ENCODE measurements around the gene SEC63.

The SEC63 gene

GRCh38 chr6:107853230-107853629 is 104.8 kb downstream of the SEC63 start:
- DNase-seq, result no peak

DNA sequence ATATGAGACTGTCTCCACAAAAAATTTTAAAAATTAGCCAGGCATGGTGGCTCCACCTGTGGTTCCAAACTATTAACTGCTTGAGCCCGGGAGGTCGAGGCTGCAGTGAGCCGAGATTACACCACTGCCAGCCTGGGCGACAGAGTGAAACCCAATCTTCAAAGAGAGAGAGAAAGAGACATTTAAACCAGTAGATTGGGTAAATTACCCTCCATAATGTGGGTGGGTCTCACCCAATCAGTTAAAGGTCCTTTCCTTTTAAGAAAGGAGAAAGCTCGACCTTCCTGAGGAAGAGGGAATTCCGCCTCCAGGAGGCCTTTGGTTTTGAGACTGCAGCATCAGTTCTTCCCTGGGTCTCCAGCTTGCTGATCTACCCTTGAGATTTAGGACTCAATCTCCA is 108.7 kb downstream of the SEC63 start:
- no peak for DNase-seq

GRCh38 chr6:107847844-107848802 is 109.9 kb downstream of the SEC63 start:
- DNase-seq, result peak; percentile 85

DNA sequence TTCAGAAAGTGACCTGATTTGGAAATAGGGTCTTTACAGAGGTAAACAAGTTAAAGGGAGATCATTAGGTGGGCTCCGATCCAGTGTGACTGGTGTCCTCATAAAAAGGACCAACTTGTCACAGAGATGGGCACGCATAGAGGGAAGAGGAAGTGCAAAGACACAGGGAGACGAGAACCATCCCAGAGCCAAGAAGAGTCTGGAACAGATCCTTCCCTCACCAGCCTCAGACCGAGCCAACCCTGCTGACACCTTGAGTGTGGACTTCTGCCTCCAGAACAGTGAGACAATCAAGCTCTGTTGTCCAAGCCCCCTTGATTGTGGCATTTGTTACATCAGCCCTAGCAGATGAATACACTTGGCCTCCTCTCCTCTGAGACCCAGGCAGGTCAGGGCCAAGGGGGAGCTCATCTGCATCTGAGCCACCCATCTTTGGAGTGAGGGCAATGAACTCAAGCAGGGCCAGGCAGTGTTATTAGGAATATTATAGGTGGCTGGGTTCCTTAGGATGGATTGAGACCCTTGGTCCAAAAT is 111.7 kb downstream of the SEC63 start:
- no peak for DNase-seq

DNA sequence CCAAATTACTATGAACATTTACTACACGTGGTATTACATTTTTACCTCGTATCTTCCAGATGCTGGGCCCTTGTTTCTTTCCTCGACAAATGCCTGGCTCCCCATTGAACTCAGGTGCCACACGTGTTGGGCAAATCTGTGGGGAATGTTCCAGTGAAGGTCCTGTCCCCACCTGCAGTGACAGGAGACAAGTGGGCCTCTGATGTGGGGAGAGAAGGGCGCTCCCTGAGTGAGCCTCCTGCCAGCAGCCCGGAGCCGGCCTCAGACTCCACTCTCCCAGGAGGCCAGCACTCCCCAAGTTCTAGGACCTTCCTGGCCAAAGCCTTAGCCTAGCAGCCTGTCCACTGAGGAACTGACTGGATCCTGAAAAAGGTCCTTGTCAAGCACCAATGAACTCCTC is 112.2 kb downstream of the SEC63 start:
- DNase-seq, result no peak

DNA sequence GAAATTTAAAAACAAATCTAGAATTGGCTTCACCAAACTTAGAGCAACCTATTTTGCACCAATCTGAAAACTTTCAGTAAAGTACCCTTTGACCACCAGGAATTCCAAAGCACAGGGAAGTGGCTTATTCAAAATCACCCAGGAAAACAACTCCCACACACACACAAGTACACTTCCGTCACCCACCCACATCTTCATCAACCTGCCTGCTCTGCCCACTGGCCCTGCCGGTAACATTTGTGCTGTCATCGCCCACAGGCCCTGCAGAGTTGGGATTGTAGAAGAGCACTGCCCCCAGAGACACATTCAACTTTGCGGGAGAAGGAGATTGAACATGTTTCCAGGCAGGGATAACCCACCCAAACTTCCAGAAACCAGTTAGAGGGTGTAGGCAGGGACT is 114.6 kb downstream of the SEC63 start:
- DNase-seq, result peak; percentile 60

- DNase-seq, result no peak
Measured at GRCh38 chr6:107841275-107841670, 116.7 kb downstream of the SEC63 start.

- no peak for DNase-seq
Measured at GRCh38 chr6:107840636-107841274, 117.3 kb downstream of the SEC63 start.

- DNase-seq, result no peak
Measured at GRCh38 chr6:107833136-107833535, 124.9 kb downstream of the SEC63 start.

DNA sequence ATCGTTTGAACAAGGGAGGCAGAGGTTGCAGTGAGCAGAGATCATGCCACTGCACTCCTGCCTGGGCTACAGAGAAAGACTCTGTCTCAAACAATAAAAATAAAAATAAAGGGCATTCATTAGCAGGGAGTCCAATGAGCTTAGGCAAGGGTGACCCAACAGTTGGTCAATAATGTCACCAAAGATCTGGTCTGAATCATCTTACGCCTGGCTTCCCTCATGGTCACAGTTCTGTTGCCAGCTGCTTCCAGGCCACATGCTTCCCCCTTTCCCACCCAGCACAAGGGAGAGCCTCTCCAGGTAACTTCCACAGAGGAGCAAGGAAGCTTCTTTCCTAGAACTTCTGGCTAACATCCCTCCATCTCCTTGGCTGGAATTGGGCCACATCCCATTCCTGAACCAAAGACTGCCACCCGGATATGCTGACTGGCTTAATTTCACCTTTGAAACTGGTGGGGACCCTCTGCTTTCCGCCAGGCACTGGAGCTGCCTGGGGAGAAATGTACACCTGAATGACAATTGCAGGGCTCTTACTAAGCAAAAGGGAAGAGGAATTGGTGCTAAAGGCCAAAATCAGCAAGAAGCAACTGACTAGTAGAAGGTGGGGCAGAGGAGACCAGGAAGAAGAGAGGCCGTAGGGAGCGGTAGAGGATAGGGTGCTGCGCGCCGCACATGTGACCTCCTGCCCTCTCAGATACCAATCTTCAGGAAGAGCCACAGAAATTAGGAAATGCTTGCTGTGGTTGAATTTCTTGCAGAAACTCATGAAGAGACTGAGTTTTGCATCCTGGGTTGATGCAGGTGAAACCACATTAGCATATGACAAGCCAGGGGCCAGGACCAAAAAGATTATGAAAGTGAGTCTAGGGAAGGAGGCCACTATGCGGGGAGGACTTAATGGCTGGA is 125.6 kb downstream of the SEC63 start:
- no peak for DNase-seq

DNA sequence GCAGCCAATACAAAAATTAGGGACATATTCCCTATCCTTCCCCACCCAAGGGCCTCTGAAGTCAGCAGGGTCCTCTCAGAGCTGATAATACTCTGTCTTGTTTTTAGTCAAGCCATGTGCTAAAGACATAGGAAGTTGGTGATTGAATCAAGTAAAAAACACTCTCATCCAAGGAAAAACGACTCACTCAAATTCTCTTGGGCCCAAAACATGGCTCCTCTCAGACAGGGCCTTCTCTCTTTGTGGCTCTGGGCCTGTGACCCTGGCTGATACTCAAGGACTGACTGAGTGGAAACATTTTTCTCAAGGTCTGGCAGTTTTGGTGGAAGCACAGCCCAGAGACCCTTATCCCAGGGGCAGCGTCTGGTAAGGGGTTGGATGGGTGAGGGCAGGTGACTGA is 127.9 kb downstream of the SEC63 start:
- no peak for DNase-seq

DNA sequence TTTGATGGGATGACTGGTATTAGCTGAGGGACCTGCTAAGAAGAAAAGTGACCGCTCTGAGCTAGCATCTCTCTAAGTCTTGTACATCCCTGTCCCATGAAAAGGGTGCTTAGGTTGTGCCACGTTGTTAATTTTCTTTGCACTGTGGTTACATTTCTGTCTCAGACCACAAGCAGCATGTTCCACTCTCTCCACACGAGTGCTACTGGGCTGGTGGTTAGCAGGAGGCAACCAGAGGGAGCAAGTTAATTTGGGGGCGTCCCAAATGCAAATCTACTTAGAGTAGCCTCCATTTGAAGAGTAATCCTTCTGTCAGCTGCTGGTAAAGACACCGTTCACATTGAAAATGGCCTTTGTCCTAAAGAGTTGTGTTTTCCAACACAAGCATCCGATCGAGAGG is 130.5 kb downstream of the SEC63 start:
- DNase-seq, result no peak

DNA sequence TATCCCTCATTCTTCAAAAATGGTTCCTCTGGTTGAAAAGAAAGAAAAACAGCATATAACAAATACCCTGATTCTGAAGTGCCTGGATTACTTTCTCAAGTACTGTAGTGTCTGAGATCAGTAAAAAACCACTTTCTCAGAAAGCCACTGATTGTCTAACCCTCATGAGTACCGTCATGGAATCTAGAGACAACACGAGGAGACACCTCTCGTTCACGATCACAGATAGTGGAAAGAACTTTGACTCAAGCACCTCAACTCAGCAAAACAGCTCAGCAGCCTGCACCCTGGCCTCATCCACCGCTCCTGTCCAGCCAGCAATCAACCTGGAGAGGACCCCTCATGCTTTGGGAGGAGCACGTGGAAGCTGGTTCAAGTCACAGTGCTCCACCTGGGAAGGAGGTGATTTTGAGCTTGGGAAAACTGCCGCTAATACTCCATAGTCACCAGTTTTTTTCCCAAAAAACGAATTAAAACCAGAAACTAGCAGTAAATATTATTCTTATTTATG is 134.9 kb downstream of the SEC63 start:
- peak; percentile 64 for DNase-seq

- DNase-seq, result peak; percentile 78
Measured at GRCh38 chr6:107822176-107823046, 135.6 kb downstream of the SEC63 start.

DNA sequence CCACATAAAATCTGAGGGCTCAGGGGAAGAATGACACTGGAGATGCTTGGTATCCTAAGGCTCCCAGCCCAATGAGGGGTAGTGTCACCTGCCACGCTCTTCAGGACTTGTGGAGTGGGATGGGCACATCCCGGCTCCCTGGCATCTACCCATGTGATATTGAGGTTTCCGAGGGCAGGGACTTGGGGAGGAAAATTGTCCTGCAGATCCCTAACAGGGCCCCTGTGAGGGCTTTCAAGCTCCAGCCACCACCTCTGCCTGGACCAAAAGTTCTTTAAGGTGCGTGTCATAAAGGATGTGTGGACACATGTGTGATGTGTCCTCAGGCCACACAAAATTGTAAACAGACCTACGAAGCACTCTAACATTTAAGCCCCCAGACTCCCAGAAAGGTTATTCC is 136.4 kb downstream of the SEC63 start:
- DNase-seq, result no peak

DNA sequence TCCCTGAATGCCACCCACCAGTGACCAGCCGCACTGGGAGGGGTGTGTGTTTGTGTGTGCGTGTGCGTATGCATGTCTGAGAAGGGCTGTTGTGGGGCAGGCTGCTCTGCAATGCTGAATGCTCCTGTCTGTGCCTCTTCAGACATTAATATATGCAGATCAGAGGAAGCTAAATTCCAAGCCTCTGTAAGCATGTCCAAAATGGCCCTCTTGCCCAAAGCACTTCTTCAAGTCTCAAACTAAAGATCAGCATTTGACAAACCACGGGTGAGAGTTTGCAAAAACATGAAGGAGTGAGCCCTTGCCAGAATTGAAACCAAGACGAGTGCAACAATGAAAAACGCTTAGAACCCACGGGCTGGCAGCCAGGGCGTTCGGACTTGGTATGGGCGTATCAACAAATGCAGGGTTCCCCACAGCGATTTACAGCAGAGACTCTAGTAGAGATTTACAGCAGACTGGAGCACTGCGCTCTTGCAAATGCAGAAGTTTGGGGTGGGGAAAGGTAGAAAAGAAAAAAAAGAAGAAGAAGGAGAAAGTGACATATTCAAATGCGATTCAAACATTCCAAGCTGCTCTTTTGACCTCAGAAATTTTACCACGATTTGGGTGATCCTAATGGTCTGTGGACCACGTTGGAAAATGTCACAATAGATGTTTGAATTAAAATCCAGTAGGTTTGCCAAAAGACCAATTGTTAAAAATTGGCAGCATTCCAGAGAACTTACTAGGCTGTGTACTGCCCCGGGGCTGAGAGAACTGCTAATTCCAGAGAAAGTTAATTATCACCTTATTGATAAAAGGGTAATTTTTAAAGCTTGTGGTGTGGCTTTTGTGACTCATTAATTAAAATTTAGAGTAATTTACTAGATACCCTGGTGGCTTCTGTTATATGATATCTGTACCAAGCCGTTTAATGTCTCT is 137.4 kb downstream of the SEC63 start:
- DNase-seq, result peak; percentile 72

DNA sequence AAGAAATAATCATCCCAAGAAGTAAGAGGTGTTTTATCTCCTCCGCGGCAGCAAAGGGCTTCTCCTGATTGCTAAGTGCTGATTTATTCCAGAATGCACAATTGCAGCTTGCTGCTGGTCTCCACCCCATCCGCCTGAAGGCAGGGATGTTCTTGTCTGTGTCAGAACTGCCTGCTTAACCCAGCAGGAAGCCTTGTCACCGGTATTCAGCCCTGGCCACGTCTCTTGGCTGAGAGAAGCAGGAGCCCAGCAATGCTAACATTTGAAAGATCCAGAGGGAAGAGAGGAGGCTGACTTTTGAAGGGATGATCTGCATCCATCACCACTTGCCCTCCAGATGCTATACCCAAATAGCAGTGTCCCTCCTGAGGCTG is 138.1 kb downstream of the SEC63 start:
- peak; percentile 77 for DNase-seq

DNA sequence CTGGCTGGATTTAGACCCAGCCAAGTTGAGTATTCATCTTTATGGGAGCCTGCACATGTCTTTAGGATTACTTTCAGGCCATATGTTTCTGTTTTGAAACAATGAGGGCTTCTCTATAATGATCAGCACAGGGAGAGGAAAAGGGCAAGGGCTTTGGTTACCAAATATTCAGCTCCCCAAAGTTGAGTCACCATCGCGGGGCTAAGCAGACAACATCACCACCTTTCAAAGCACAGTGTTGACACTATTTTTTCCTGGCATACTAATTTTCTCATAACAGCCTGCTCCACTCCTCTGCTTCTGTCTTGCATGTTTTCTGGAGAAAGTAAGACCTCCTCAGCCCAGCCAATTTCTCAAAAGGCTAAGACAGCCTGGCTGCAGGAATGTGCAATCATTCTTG is 138.8 kb downstream of the SEC63 start:
- peak; percentile 75 for DNase-seq

GRCh38 chr6:107818272-107818671 is 139.7 kb downstream of the SEC63 start:
- no peak for DNase-seq

GRCh38 chr6:107817784-107818183 is 140.2 kb downstream of the SEC63 start:
- no peak for DNase-seq
